Measurements from ENCODE around the gene SLC35G3. TPM values are rescaled to one million over a fixed set of nuclear protein-coding genes. Genes with fewer than 3 reads are reported as not detected.

The SLC35G3 gene
- total and polyA plus RNA-seq, 4 donors: not detected

DNA sequence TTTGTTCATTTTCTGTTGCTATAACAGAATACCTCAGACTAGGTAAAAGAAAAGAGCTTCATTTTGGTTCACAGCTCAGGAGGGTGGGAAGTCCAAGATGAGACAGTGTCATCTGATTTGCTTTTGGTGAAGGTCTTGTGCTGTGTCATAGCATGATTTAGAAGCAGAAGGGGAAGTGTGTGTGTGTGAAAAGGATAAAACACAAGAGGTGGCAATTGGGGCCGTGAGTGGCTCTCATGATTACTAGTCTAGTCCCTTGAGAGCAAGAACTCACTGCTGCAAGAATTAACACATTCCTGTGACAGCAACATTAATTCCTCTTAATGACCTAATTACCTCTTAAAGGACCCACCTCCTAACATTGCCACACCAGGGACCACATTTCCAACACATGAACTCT, 8.3 kb downstream of the SLC35G3 start:
- no peaks in the 10 kb centered on the region for H3K9me3 ChIP-seq (ENCODE audit: control insufficient read depth in 4 of 4, low read length in 3 of 4)
- peaks cover 0 to 3% (median 0%) of the 10 kb centered on the region in 4 donors for H3K27me3 ChIP-seq (ENCODE audit: control insufficient read depth in 4 of 4, insufficient read depth in 4 of 4, low read length in 3 of 4)
- no peak for DNase-seq (ENCODE audit: low spot score)
- no peak overlapping the region for H3K9ac ChIP-seq (ENCODE audit: low read depth in 1 of 2, low read length in 2 of 2)
- WGBS: 53% methylated on average over 1 of the region's 1 CpG
- TF ChIP-seq YY1 (IDR thresholded peaks at IDR 0.05) (no peak), RXRA (IDR thresholded peaks at IDR 0.05) (no peak), MAX (IDR thresholded peaks at IDR 0.05) (no peak)
- TF ChIP-seq, protein P1, sequence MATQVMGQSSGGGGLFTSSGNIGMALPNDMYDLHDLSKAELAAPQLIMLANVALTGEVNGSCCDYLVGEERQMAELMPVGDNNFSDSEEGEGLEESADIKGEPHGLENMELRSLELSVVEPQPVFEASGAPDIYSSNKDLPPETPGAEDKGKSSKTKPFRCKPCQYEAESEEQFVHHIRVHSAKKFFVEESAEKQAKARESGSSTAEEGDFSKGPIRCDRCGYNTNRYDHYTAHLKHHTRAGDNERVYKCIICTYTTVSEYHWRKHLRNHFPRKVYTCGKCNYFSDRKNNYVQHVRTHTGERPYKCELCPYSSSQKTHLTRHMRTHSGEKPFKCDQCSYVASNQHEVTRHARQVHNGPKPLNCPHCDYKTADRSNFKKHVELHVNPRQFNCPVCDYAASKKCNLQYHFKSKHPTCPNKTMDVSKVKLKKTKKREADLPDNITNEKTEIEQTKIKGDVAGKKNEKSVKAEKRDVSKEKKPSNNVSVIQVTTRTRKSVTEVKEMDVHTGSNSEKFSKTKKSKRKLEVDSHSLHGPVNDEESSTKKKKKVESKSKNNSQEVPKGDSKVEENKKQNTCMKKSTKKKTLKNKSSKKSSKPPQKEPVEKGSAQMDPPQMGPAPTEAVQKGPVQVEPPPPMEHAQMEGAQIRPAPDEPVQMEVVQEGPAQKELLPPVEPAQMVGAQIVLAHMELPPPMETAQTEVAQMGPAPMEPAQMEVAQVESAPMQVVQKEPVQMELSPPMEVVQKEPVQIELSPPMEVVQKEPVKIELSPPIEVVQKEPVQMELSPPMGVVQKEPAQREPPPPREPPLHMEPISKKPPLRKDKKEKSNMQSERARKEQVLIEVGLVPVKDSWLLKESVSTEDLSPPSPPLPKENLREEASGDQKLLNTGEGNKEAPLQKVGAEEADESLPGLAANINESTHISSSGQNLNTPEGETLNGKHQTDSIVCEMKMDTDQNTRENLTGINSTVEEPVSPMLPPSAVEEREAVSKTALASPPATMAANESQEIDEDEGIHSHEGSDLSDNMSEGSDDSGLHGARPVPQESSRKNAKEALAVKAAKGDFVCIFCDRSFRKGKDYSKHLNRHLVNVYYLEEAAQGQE (IDR thresholded peaks at IDR 0.05): no peak
- no peaks in the 10 kb centered on the region for H3K36me3 ChIP-seq (ENCODE audit: control insufficient read depth in 4 of 4, insufficient read depth in 3 of 4, low read depth in 1 of 4, low read length in 3 of 4)
- no peaks in the 10 kb centered on the region for H3K4me1 ChIP-seq (ENCODE audit: control insufficient read depth in 4 of 4, insufficient read depth in 4 of 4, low read length in 3 of 4)
- H3K4me3 ChIP-seq (ENCODE audit: low read depth in 1 of 3, low read length in 3 of 3): no peak overlapping the region
- H3K27ac ChIP-seq (ENCODE audit: low read depth in 1 of 2, low read length in 2 of 2): no peak overlapping the region

GRCh38 chr17:35184274-35184673, 9.9 kb downstream of the SLC35G3 start:
- no peak overlapping the region for H3K9ac ChIP-seq (ENCODE audit: low read depth in 1 of 2, low read length in 2 of 2)
- WGBS: 43% methylated on average over 3 of the region's 3 CpGs
- no peaks in the 10 kb centered on the region for H3K9me3 ChIP-seq (ENCODE audit: control insufficient read depth in 4 of 4, low read length in 3 of 4)
- peaks cover 0 to 3% (median 0%) of the 10 kb centered on the region in 4 donors for H3K27me3 ChIP-seq (ENCODE audit: control insufficient read depth in 4 of 4, insufficient read depth in 4 of 4, low read length in 3 of 4)
- no peak for DNase-seq (ENCODE audit: low spot score)
- no peaks in the 10 kb centered on the region for H3K4me1 ChIP-seq (ENCODE audit: control insufficient read depth in 4 of 4, insufficient read depth in 4 of 4, low read length in 3 of 4)
- TF ChIP-seq FOXA1 (IDR thresholded peaks at IDR 0.05): no peak
- TF ChIP-seq ZBTB33 (IDR thresholded peaks at IDR 0.05): no peak
- TF ChIP-seq HNF4G (IDR thresholded peaks at IDR 0.05): no peak
- TF ChIP-seq GABPA (IDR thresholded peaks at IDR 0.05 in 1 of 2, conservative IDR thresholded peaks at IDR 0.05 in 1 of 2): no peak
- TF ChIP-seq NR2F2 (IDR thresholded peaks at IDR 0.05): no peak
- TF ChIP-seq TAF1 (conservative IDR thresholded peaks at IDR 0.05): no peak
- TF ChIP-seq ATF3 (IDR thresholded peaks at IDR 0.05): no peak
- TF ChIP-seq, protein P1 (IDR thresholded peaks at IDR 0.05): no peak
- TF ChIP-seq HNF4A (conservative IDR thresholded peaks at IDR 0.05): no peak
- no peak for TF ChIP-seq RAD21 (IDR thresholded peaks at IDR 0.05)
- TF ChIP-seq FOXA2 (IDR thresholded peaks at IDR 0.05): no peak
- no peak for TF ChIP-seq RXRA (IDR thresholded peaks at IDR 0.05)
- TF ChIP-seq YY1 (IDR thresholded peaks at IDR 0.05): no peak
- TF ChIP-seq, protein P2, sequence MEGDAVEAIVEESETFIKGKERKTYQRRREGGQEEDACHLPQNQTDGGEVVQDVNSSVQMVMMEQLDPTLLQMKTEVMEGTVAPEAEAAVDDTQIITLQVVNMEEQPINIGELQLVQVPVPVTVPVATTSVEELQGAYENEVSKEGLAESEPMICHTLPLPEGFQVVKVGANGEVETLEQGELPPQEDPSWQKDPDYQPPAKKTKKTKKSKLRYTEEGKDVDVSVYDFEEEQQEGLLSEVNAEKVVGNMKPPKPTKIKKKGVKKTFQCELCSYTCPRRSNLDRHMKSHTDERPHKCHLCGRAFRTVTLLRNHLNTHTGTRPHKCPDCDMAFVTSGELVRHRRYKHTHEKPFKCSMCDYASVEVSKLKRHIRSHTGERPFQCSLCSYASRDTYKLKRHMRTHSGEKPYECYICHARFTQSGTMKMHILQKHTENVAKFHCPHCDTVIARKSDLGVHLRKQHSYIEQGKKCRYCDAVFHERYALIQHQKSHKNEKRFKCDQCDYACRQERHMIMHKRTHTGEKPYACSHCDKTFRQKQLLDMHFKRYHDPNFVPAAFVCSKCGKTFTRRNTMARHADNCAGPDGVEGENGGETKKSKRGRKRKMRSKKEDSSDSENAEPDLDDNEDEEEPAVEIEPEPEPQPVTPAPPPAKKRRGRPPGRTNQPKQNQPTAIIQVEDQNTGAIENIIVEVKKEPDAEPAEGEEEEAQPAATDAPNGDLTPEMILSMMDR (IDR thresholded peaks at IDR 0.05; ENCODE audit: low read depth, low read length, missing input control): no peak
- no peak for TF ChIP-seq JUND (IDR thresholded peaks at IDR 0.05)
- TF ChIP-seq EGR1 (IDR thresholded peaks at IDR 0.05; ENCODE audit: low read depth in 2 of 2): no peak
- no peak for TF ChIP-seq MAX (IDR thresholded peaks at IDR 0.05)
- no peak overlapping the region for H3K4me3 ChIP-seq (ENCODE audit: low read depth in 1 of 3, low read length in 3 of 3)
- no peak overlapping the region for H3K27ac ChIP-seq (ENCODE audit: low read depth in 1 of 2, low read length in 2 of 2)
- H3K36me3 ChIP-seq (ENCODE audit: control insufficient read depth in 4 of 4, insufficient read depth in 3 of 4, low read depth in 1 of 4, low read length in 3 of 4): no peaks in the 10 kb centered on the region
